ENCODE results near the gene UBE2I.
A peak's percentile ranks its signal among the peaks of the same experiment; 100 is the strongest.
"Not testable (repeated sequence)": the region's sequence is repeated elsewhere in the genome, so short reads cannot be mapped to it uniquely, and the experiment has no call there.

UBE2I gene

GRCh38 chr16:1308977-1309885, at the start of gene UBE2I:
Gene UBE2I (plus strand): TSS chr16:1309636. CDS start chr16:1314031, 4,395 bp downstream.
- DNase-seq = peak; percentile 96

DNA sequence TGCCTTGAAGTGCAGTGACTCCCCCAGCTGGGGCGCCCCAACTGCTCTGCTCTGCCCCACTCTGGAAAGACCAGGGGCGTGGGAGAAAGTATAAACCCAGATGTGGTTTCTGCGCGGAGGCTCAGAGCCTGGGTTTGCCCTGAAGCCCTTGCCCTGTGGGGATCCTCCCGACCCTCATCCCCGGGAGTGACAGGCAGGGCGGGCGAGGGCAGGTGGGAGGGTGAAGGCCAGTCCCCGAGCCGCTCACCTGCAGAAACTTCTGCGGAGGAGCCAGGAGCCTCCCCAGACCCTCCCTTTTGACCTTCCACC, 49.7 kb upstream of the UBE2I start:
- DNase-seq = no peak

- DNase-seq = no peak
Measured at GRCh38 chr16:1260101-1260680, 49.2 kb upstream of the UBE2I start.

- DNase-seq = no peak
Measured at GRCh38 chr16:1261131-1261892, 48.1 kb upstream of the UBE2I start.

- DNase-seq = no peak
Measured at GRCh38 chr16:1262210-1262845, 47.1 kb upstream of the UBE2I start.

GRCh38 chr16:1262846-1263221, 46.6 kb upstream of the UBE2I start:
- no peak for DNase-seq

- no peak for DNase-seq
Measured at GRCh38 chr16:1263591-1264344, 45.7 kb upstream of the UBE2I start.

- DNase-seq = no peak
Measured at GRCh38 chr16:1264345-1265089, 44.9 kb upstream of the UBE2I start.

DNA sequence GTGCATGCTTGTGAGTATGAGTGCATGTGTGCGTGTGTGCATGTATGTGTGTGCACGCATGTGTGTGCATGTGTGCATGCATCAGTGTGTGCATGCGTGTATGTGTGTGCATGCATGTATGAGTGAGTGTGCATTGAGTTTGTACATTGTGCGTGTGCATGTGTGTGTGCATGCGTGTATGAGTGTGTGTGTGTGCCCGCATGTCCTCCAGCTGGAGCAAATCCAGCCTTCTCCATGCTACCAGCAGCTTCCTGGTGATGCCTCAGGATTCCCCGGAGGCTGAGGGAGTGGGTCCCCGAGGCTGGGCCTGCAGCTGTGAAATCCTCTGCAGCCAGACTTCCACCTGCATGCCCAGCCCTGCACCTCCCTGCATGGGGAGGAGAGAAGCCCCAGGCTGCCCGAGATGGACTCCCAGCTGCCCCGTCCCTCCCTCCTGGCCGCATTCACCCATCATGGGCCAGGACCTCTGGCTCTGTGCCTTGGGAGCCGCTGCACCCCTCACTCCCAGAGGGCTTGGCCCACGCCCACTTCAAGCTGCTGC, 44.3 kb upstream of the UBE2I start:
- DNase-seq = no peak

DNA sequence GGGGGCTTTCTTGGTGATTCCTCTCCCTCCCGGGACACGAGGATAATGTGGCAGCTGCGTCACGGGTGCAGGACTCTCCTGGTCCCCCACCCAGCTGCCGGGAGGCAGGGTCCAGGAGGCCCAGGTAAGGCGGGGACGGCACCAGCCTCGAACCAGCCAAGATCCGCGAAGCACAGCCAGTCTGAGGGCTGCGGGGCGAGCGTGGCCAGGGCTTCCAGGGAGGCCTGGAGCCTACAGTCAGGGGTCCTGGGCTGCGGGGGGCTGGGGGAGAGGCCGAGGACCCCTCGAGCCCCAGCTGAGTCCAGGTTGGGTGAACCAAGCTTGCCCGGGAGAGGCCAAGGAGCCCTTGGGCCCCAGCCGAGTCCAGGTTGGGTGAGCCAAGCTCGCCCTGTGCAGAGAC, 43.6 kb upstream of the UBE2I start:
- DNase-seq = no peak

- not testable (repeated sequence) for DNase-seq
Measured at GRCh38 chr16:1269418-1269817, 40.0 kb upstream of the UBE2I start.

- no peak for DNase-seq
Measured at GRCh38 chr16:1271380-1271723, 38.1 kb upstream of the UBE2I start.

DNA sequence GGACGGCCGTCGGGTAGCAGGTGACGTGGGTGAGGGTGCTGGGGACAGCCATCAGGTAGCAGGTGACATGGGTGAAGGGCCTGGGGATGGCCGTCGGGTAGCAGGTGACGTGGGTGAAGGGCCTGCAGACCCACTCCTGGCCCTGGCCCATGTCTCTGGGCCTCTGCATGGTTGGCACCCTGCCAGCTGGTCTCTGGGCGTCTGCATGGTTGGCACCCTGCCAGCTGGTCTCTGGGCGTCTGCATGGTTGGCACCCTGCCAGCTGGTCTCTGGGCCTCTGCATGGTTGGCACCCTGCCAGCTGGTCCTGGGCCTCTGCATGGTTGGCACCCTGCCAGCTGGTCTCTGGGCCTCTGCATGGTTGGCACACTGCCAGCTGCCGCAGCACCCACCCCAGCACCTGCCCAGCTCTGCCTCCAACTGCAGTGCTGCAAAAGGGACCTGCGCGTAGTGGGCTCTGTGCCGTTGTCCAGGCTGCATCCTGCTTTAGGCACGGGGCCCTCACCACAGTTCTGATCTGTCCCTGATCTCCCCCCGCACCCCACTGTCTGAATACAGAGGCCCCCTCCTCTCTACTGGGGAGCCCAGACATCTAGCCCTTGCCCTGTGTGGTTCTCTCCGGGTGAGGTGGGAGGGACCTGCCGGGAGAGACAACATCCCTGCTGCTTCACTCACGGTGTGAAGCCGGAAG, 37.6 kb upstream of the UBE2I start:
- DNase-seq = not testable (repeated sequence)

DNA sequence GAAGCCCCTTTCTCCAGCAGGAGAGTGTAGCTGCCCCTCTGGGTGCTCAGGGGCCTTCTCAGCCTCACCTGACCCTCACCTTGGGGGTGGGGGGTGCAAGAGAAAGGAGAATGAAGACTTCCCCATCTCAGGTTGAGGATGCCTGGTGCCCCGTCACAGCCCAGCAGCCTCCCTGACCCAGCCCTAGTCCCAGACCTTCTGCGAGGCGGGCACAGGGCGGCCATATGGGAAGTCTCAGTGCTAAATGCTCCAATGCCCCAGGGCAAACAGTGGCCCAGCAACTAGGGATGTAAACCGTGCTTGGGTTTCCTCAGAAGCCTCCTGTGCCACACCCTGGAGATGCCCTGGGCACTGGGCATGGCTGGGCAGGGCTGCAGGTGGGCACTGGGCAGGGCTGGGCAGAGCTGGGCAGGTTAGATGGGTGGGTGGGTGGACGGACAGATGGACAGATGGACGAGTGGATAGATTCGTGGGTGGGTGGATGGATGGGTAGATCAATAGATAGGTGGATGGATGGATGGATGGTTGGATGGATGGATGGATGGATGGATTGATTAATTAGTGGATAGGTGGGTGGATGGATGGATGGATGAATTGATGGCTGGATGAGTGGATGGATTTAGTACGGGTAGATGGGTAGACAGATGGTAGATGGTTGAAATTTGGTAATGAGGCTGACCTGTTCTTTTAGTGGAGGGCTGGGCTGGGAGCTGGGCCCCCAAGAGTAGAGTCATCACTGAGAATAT, 36.8 kb upstream of the UBE2I start:
- DNase-seq = no peak

DNA sequence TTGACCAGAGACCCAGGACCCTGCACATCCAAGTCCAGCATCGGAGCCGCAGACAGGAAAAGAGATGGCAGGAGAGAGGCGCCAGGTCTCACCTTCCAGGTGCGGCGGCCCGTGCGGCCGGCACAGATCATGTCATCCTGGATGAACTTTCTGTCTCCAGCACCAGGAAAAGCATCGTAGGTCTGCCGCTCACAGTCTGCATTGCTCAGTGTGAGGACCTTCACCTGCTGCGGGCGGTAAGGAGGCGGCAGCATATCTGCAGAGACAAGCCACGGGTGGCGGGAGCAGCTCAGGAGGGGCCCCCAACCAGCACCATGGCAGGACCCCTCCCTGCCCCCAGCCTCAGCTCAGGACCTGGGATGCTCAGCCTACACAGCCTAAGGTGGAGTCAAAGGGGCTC, 35.6 kb upstream of the UBE2I start:
- no peak for DNase-seq

DNA sequence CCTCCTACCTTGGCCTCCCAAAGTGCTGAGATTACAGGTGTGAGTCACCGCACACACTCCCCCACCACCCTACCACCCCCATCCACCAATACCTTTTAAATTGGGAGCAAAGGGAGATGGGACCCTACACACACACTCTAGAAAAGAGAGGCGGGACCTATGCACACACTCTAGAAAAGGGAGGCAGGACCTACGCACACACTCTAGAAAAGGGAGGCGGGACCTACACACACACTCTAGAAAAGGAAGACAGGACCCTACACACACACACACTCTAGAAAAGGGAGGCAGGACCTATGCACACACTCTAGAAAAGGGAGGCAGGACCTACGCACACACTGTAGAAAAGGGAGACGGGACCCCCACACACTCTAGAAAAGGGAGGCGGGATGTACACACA, 34.7 kb upstream of the UBE2I start:
- no peak for DNase-seq

GRCh38 chr16:1275791-1276579, 33.5 kb upstream of the UBE2I start:
- no peak for DNase-seq

GRCh38 chr16:1276580-1276878, 32.9 kb upstream of the UBE2I start:
- no peak for DNase-seq

DNA sequence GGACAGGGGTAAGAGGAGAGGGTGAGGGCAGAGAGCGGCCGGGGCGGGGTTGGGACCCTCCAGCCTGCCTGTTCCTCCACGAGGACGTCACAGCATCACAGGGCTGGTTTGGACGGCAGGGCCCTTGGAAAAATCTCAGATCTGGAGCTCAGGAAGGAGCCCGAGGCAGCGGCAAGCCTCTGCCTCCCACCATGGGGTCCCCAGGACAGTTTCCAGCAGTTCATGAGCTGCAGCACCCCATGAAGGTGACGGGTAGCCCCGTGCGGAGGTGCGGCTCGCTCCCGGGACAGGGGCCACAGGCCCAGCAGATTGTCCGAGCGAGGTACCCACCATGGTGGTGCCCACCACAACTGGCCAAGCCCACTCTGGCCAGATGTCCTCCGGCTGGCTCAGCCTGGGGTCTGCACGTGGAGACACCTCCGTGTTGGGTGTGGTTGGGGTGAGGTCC, 32.3 kb upstream of the UBE2I start:
- no peak for DNase-seq
